Neural progenitor cell (in vitro differentiated cells): ENCODE measurements around the gene MEP1A. TPM values are rescaled to one million over a fixed set of nuclear protein-coding genes. Genes with fewer than 3 reads are reported as not detected.
"Not testable (repeated sequence)": the region's sequence is repeated elsewhere in the genome, so short reads cannot be mapped to it uniquely, and the experiment has no call there.

Experiments used
- DNase-seq: peaks from one replicate; pipeline ENCODE4 v3.0.0-alpha.2; 2016; ENCODE audit warnings: low spot score
- H2AFZ ChIP-seq: fragments of 200-600 bp; sonication (generic); replicated peaks from 2 replicates; pipeline ENCODE4 v1.6.1; 2016; ENCODE audit warnings: antibody characterized with exemption
- H3F3A ChIP-seq: fragments of 200-600 bp; sonication (generic); 2 replicates; pipeline ENCODE4 v1.6.1; 2016; ENCODE audit warnings: antibody characterized with exemption, low read depth
- H3K27ac ChIP-seq: fragments of 200-600 bp; sonication (generic); 2 replicates; pipeline ENCODE4 v1.5.1; 2016; ENCODE audit warnings: mild to moderate bottlenecking
- H3K27me3 ChIP-seq: fragments of 200-600 bp; sonication (generic); 2 replicates; pipeline ENCODE4 v1.6.1; 2016; ENCODE audit warnings: mild to moderate bottlenecking, moderate library complexity
- H3K36me3 ChIP-seq: fragments of 200-600 bp; sonication (generic); 2 replicates; pipeline ENCODE4 v1.5.1; 2016
- H3K4me1 ChIP-seq: fragments of 200-600 bp; sonication (generic); 2 replicates; pipeline ENCODE4 v1.6.1; 2016; ENCODE audit warnings: mixed run types
- H3K4me2 ChIP-seq: fragments of 200-600 bp; sonication (generic); 2 replicates; pipeline ENCODE4 v1.6.1; 2016
- H3K4me3 ChIP-seq: fragments of 200-600 bp; sonication (generic); 2 replicates; pipeline ENCODE4 v1.5.1; 2016
- H3K79me2 ChIP-seq: fragments of 200-600 bp; sonication (generic); 2 replicates; pipeline ENCODE4 v1.6.1; 2016; ENCODE audit warnings: low read depth
- H3K9ac ChIP-seq: fragments of 200-600 bp; sonication (generic); 2 replicates; pipeline ENCODE4 v1.6.1; 2016
- H3K9me3 ChIP-seq: fragments of 200-600 bp; sonication (generic); 2 replicates; pipeline ENCODE4 v1.5.1; 2016; ENCODE audit warnings: low read depth
- H4K20me1 ChIP-seq: fragments of 200-600 bp; sonication (generic); 2 replicates; pipeline ENCODE4 v1.6.1; 2016; ENCODE audit warnings: low read depth
- H3K27ac Mint-ChIP-seq: 3 replicates; pipeline ENCODE4 v1.8.0; 2021; ENCODE audit warnings: mixed read lengths
- H3K27me3 Mint-ChIP-seq: 2 replicates; pipeline ENCODE4 v1.8.0; 2022; ENCODE audit warnings: low read depth, mild to moderate bottlenecking, inconsistent platforms, moderate library complexity, mixed read lengths; ENCODE audit not compliant: insufficient read depth
- H3K36me3 Mint-ChIP-seq: 3 replicates; pipeline ENCODE4 v1.8.0; 2021; ENCODE audit warnings: mixed read lengths
- H3K4me1 Mint-ChIP-seq: 3 replicates; pipeline ENCODE4 v1.8.0; 2021; ENCODE audit warnings: mixed read lengths
- H3K4me3 Mint-ChIP-seq: 3 replicates; pipeline ENCODE4 v1.8.0; 2021; ENCODE audit warnings: mild to moderate bottlenecking, moderate library complexity, mixed read lengths
- H3K9me3 Mint-ChIP-seq: 3 replicates; pipeline ENCODE4 v1.8.0; 2020; ENCODE audit warnings: mixed read lengths
- CTCF ChIP-seq: fragments of 200-600 bp; sonication (generic); IDR thresholded peaks from 2 replicates; pipeline ENCODE4 v1.5.1; 2017; ENCODE audit warnings: antibody characterized with exemption, mild to moderate bottlenecking
- EZH2 ChIP-seq: fragments of 200-600 bp; sonication (generic); IDR thresholded peaks from 2 replicates; pipeline ENCODE4 v1.6.1; 2017; ENCODE audit warnings: antibody characterized with exemption, mild to moderate bottlenecking, moderate library complexity
- EZH2phosphoT487 ChIP-seq: fragments of 200-600 bp; sonication (generic); IDR thresholded peaks from 2 replicates; pipeline ENCODE4 v1.6.1; 2017; ENCODE audit warnings: antibody characterized with exemption
- total RNA-seq: library from RNA; depleted of rRNA; stranded (reverse); fragments of >200 nt; gene quantifications from 2 replicates; pipeline ENCODE4 v1.2.3, GENCODE V29; 2015; ENCODE audit warnings: low replicate concordance

The MEP1A gene
- total RNA-seq, 1 donor from 2014 or later: not detected

DNA sequence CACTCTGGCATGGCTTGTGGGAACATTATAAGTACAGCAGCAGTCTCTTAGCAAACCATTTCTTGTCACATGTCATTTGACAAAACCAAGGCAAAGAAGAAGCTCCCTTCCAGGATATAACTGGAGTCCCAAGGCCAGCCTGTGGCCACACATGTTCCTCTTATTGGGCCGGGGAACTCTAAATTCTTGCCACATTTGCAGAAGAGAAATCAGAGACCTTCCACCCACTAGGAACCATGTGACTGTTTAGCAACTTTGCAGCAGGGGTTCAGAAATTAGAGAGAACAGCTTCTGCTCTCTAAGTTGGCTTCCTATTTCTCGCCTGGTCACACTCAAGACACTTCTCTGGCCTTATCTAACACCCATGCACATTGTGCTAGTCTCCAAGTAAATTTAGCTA is 20.4 kb upstream of the MEP1A start:
- no peak overlapping the region for H3K27ac Mint-ChIP-seq
- H4K20me1 ChIP-seq: no peaks in the 10 kb centered on the region
- no peaks in the 10 kb centered on the region for H3F3A ChIP-seq
- no peak overlapping the region for H3K27ac ChIP-seq
- peaks cover 5% of the 10 kb centered on the region for H3K4me1 Mint-ChIP-seq
- no peaks in the 10 kb centered on the region for H3K36me3 ChIP-seq
- H3K27me3 ChIP-seq: no peaks in the 10 kb centered on the region
- no peaks in the 10 kb centered on the region for H3K36me3 Mint-ChIP-seq
- H3K4me2 ChIP-seq: no peak overlapping the region
- H3K9me3 Mint-ChIP-seq: peaks cover 10% of the 10 kb centered on the region
- H2AFZ ChIP-seq: no peak overlapping the region
- no peaks in the 10 kb centered on the region for H3K4me1 ChIP-seq
- DNase-seq: no peak
- H3K79me2 ChIP-seq: no peaks in the 10 kb centered on the region
- peaks cover 2% of the 10 kb centered on the region for H3K27me3 Mint-ChIP-seq
- TF ChIP-seq CTCF (no peak), EZH2phosphoT487 (no peak), EZH2 (no peak)
- H3K4me3 ChIP-seq: no peak overlapping the region
- H3K9me3 ChIP-seq: no peaks in the 10 kb centered on the region
- H3K4me3 Mint-ChIP-seq: no peak overlapping the region
- H3K9ac ChIP-seq: no peak overlapping the region

DNA sequence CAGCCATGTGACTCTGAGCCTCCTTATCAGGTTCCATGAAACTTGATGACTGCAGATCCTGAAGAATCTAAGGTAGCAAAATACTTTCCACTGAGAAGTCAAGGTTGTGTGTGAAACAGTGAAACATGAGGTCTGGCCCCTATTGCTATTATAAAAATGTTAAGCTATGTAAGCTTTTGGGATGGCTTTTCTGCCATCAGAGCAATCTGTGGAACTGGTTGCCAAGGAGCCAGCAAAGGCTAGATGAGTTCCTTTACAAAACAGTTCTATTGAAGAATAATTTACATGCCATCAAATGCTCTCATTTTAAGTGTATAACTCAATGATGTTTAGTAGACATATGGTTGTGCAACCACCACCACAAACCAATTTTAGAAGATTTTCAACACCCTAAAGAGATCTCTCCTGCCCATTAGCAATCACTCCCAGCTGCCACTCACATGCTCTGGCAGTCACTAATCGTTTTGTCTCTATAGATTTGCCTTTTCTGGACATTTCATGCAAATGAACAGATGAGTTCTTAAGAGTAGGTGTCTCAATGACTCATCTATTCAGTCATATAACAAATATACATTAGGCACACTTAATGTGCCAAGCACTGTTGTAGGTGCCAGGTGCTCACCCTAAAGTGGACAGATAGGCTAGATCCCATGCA is 19.9 kb upstream of the MEP1A start:
- TF ChIP-seq CTCF (no peak), EZH2phosphoT487 (no peak), EZH2 (no peak)

DNA sequence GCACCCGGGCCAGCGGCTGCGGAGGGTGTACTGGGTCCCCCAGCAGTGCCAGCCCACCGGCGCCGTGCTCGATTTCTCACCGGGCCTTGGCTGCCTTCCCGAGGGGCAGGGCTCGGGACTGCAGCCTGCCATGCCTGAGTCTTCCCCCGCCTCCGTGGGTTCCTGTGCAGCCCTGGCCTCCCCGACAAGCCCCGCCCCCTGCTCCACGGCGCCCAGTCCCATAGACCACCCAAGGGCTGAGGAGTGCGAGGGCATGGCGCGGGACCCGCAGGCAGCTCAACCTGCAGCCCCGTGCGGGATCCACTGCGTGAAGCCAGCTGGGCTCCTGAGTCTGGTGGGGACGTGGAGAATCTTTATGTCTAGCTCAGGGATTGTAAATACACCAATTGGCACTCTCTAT is 18.5 kb upstream of the MEP1A start:
- H3K27me3 Mint-ChIP-seq, H4K20me1 ChIP-seq, H2AFZ ChIP-seq, H3K36me3 ChIP-seq, H3K79me2 ChIP-seq, H3K36me3 Mint-ChIP-seq, H3K27ac Mint-ChIP-seq, H3K4me1 Mint-ChIP-seq, H3K4me2 ChIP-seq, H3K4me3 ChIP-seq, DNase-seq, H3K9ac ChIP-seq, H3K9me3 ChIP-seq, H3K27ac ChIP-seq, H3K4me1 ChIP-seq, H3K4me3 Mint-ChIP-seq, H3F3A ChIP-seq, H3K27me3 ChIP-seq: not testable (repeated sequence)
- peaks cover 10% of the 10 kb centered on the region for H3K9me3 Mint-ChIP-seq

More for the DNA sequence above, 19.9 kb upstream of the MEP1A start:
- Histone ChIP-seq H4K20me1 (no peaks in the 10 kb centered on the region), H3K27ac (no peak overlapping the region), H3K4me1 (no peaks in the 10 kb centered on the region), H3K4me3 (no peak overlapping the region), H3K27me3 (no peaks in the 10 kb centered on the region), H3F3A (no peaks in the 10 kb centered on the region), H2AFZ (no peak overlapping the region), H3K4me2 (no peak overlapping the region), H3K9me3 (no peaks in the 10 kb centered on the region), H3K9ac (no peak overlapping the region), H3K36me3 (no peaks in the 10 kb centered on the region), H3K79me2 (no peaks in the 10 kb centered on the region)
- Mint-ChIP-seq H3K9me3 (peaks cover 10% of the 10 kb centered on the region), H3K4me3 (no peak overlapping the region), H3K4me1 (peaks cover 5% of the 10 kb centered on the region), H3K27ac (no peak overlapping the region), H3K27me3 (peaks cover 2% of the 10 kb centered on the region), H3K36me3 (no peaks in the 10 kb centered on the region)
- no peak for DNase-seq

GRCh38 chr6:46776070-46776712 is 17.0 kb upstream of the MEP1A start:
- Histone ChIP-seq H3K4me1 (no peaks in the 10 kb centered on the region), H3K36me3 (no peaks in the 10 kb centered on the region), H3K9me3 (no peaks in the 10 kb centered on the region), H3F3A (no peaks in the 10 kb centered on the region), H3K4me2 (no peak overlapping the region), H4K20me1 (no peaks in the 10 kb centered on the region), H3K79me2 (no peaks in the 10 kb centered on the region), H3K27me3 (no peaks in the 10 kb centered on the region), H3K9ac (no peak overlapping the region), H2AFZ (no peak overlapping the region), H3K4me3 (no peak overlapping the region), H3K27ac (no peak overlapping the region)
- no peak overlapping the region for H3K27ac Mint-ChIP-seq
- DNase-seq: no peak
- H3K4me1 Mint-ChIP-seq: peaks cover 5% of the 10 kb centered on the region
- H3K4me3 Mint-ChIP-seq: no peak overlapping the region
- TF ChIP-seq EZH2: no peak
- TF ChIP-seq EZH2phosphoT487: no peak
- TF ChIP-seq CTCF: no peak
- H3K9me3 Mint-ChIP-seq: peaks cover 10% of the 10 kb centered on the region
- no peaks in the 10 kb centered on the region for H3K36me3 Mint-ChIP-seq
- H3K27me3 Mint-ChIP-seq: peaks cover 2% of the 10 kb centered on the region
